K562 (cell line): ENCODE data around the gene CCT8L2. TPM values are rescaled to one million over a fixed set of nuclear protein-coding genes. Genes with fewer than 3 reads are reported as not detected.
"Not testable (repeated sequence)": the region's sequence is repeated elsewhere in the genome, so short reads cannot be mapped to it uniquely, and the experiment has no call there.

Experiments
- ATAC-seq: fragments of 200-7000 bp; cut with Tn5 transposase; 3 replicates; pipeline ENCODE4 v1.9.1; 2020; ENCODE audit warnings: moderate library complexity
- BruUV-seq: library from RNA; stranded (reverse); fragments of 400-500 nt; replicated peaks from 2 replicates; lab custom pipeline; 2021; lab: Mats Ljungman, UMichigan
- CTCF ChIA-PET: fragments of 300-600 bp; formaldehyde crosslinking; extraction: SDS; loops from one replicate; lab custom pipeline; 2021; ENCODE audit warnings: low intra/inter-chr PET ratio; lab: Yijun Ruan, JAX
- POLR2A ChIA-PET: fragments of 300-600, 350-650 bp; sonication (Branson Sonifier 250); formaldehyde crosslinking; extraction: SDS; loops from one replicate; lab custom pipeline; 2021; ENCODE audit warnings: antibody characterized with exemption, inconsistent platforms; lab: Yijun Ruan, JAX
- DNase-seq, 4 experiments: peaks; one replicate each; pipeline versions ENCODE4 v3.0.0 to v3.0.0-alpha.2; 2011 to 2018; ENCODE audit warnings: low spot score in 3 of 4, mixed read lengths in 3 of 4; ENCODE audit errors: extremely low read depth in 1 of 4
- FAIRE-seq: peaks from 2 replicates; lab custom pipeline; 2011; peaks lifted over from hg19 to GRCh38; lab: Jason Lieb, UNC
- H2AFZ ChIP-seq: 2 replicates; pipeline ENCODE4 v1.6.0; 2011; ENCODE audit warnings: low read depth, low read length, control low read depth, inconsistent platforms
- H3K27ac ChIP-seq: fragments of 200-600 bp; 3 replicates; pipeline ENCODE4 v1.8.0; 2011; ENCODE audit warnings: low read depth, mild to moderate bottlenecking, control low read depth, inconsistent platforms, low read length, moderate library complexity, mixed read lengths; ENCODE audit errors: extremely low read depth
- H3K27me3 ChIP-seq, 2 experiments: fragments of 300-600 bp in 1 of 2; 2 replicates in 1 of 2; 3 replicates in 1 of 2; pipeline versions ENCODE4 v1.6.0 to v1.8.0; 2011; ENCODE audit warnings: inconsistent platforms in 2 of 2, low read length in 2 of 2, mild to moderate bottlenecking in 1 of 2, mixed read lengths in 1 of 2, moderate library complexity in 1 of 2; ENCODE audit not compliant: control insufficient read depth in 2 of 2, insufficient read depth in 2 of 2
- H3K36me3 ChIP-seq: fragments of 300-600 bp; 3 replicates; pipeline ENCODE4 v1.8.0; 2011; ENCODE audit warnings: mild to moderate bottlenecking, low read length, inconsistent platforms; ENCODE audit not compliant: control insufficient read depth, insufficient read depth
- H3K4me1 ChIP-seq, 2 experiments: fragments of 200-600 bp in 1 of 2; replicated peaks in 1 of 2; 2 replicates in 1 of 2; 3 replicates in 1 of 2; pipeline versions ENCODE4 v1.5.1 to v1.8.0; 2011; ENCODE audit warnings: inconsistent platforms in 2 of 2, low read length in 2 of 2, mild to moderate bottlenecking in 1 of 2, mixed read lengths in 1 of 2, moderate library complexity in 1 of 2; ENCODE audit not compliant: control insufficient read depth in 2 of 2, insufficient read depth in 2 of 2
- H3K4me2 ChIP-seq: 2 replicates; pipeline ENCODE4 v1.6.1; 2011; ENCODE audit warnings: low read length, control low read depth, inconsistent platforms, mixed read lengths; ENCODE audit not compliant: insufficient read depth
- H3K4me3 ChIP-seq: fragments of 200-600 bp; sonication (generic), shearing (Covaris generic); 2 replicates; pipeline ENCODE4 v1.5.1; 2016; ENCODE audit warnings: control low read depth, inconsistent platforms
- H3K79me2 ChIP-seq: fragments of 200-600 bp; 3 replicates; pipeline ENCODE4 v1.8.0; 2011; ENCODE audit warnings: low read length, inconsistent platforms; ENCODE audit not compliant: control insufficient read depth, insufficient read depth
- H3K9ac ChIP-seq, 2 experiments: 2 replicates each; pipeline versions ENCODE4 v1.6.0 to v1.6.1; 2011; ENCODE audit warnings: low read depth in 2 of 2, low read length in 2 of 2, control low read depth in 1 of 2, inconsistent platforms in 1 of 2, mild to moderate bottlenecking in 1 of 2, mixed read lengths in 1 of 2; ENCODE audit not compliant: insufficient read depth in 1 of 2
- H3K9me1 ChIP-seq: one replicate; pipeline ENCODE4 v1.6.0; 2011; ENCODE audit warnings: inconsistent platforms, mild to moderate bottlenecking, low read length, moderate library complexity; ENCODE audit not compliant: control insufficient read depth, insufficient read depth
- H3K9me3 ChIP-seq: replicated peaks from 2 replicates; pipeline ENCODE4 v1.5.1; 2011; ENCODE audit warnings: low read depth, low read length, inconsistent platforms; ENCODE audit not compliant: control insufficient read depth, insufficient read depth
- H4K20me1 ChIP-seq: replicated peaks from 2 replicates; pipeline ENCODE4 v1.6.1; 2011; ENCODE audit warnings: low read length, inconsistent platforms, mixed read lengths; ENCODE audit not compliant: control insufficient read depth, insufficient read depth
- BRD9 ChIP-seq: fragments of 450-650 bp; IDR thresholded peaks from 2 replicates; pipeline ENCODE4 v1.6.1; 2018; ENCODE audit warnings: low read depth; ENCODE audit not compliant: partially characterized antibody
- FOXK1 ChIP-seq: sonication (generic); formaldehyde crosslinking; IDR thresholded peaks from 2 replicates; pipeline ENCODE4 v1.8.0; 2022; ENCODE audit warnings: missing genetic modification reagents, mild to moderate bottlenecking, borderline replicate concordance
- HDAC2 ChIP-seq: fragments of 450-650 bp; IDR thresholded peaks from 2 replicates; pipeline ENCODE4 v1.6.1; 2016; ENCODE audit warnings: mild to moderate bottlenecking
- MXI1 ChIP-seq: IDR thresholded peaks from 2 replicates; pipeline ENCODE4 v1.6.1; 2011; ENCODE audit warnings: low read depth, mild to moderate bottlenecking, improper control_type of control experiment, low read length
- PATZ1 ChIP-seq: fragments of 250-450 bp; sonication (Bioruptor Pico); IDR thresholded peaks from 2 replicates; pipeline ENCODE4 v1.5.0; 2020; ENCODE audit warnings: mild to moderate bottlenecking, borderline replicate concordance
- SIN3B ChIP-seq: fragments of 450-650 bp; IDR thresholded peaks from 2 replicates; pipeline ENCODE4 v1.6.1; 2017; ENCODE audit warnings: low read depth, mild to moderate bottlenecking, moderate library complexity
- TCF3 ChIP-seq: sonication (generic); formaldehyde crosslinking; IDR thresholded peaks from 2 replicates; pipeline ENCODE4 v1.4.0; 2020; ENCODE audit warnings: mild to moderate bottlenecking, missing genetic modification reagents
- TEAD1 ChIP-seq, 2 experiments: fragments of 450-650 bp in 1 of 2; sonication (generic) in 1 of 2; formaldehyde crosslinking; IDR thresholded peaks; 2 replicates each; pipeline versions ENCODE4 v1.4.0 to v1.8.0; 2020 to 2022; ENCODE audit warnings: mild to moderate bottlenecking in 2 of 2, missing genetic modification reagents in 1 of 2
- ZC3H4 ChIP-seq: sonication (generic); formaldehyde crosslinking; IDR thresholded peaks from 2 replicates; pipeline ENCODE4 v1.9.0; 2021; ENCODE audit warnings: missing genetic modification reagents, borderline replicate concordance
- ZNF12 ChIP-seq: sonication (generic); formaldehyde crosslinking; IDR thresholded peaks from 2 replicates; pipeline ENCODE4 v1.4.0; 2020; ENCODE audit warnings: mild to moderate bottlenecking, missing genetic modification reagents
- WGBS: fragments of 100-300 bp; shearing (Covaris generic); methylation state at CpG from one replicate; pipeline ENCODE4 v1.1.6; 2016; ENCODE audit warnings: low coverage, mixed read lengths; ENCODE audit not compliant: insufficient coverage; ENCODE audit errors: missing lambda C conversion rate; 5-methylcytosine and 5-hydroxymethylcytosine counted together
- in situ Hi-C: fragments of 300-500 bp; cut with MboI; formaldehyde crosslinking; loops from 4 replicates; pipeline ENCODE4 v1.15.0; 2018; ENCODE audit warnings: inconsistent platforms, mixed read lengths
- intact Hi-C: fragments of 100-400 bp; cut with micrococcal nuclease; formaldehyde crosslinking; loops from 2 replicates; pipeline ENCODE4 v1.14.2; 2022
- polyA plus RNA-seq, 8 experiments: library from polyadenylated mRNA; depleted of rRNA in 4 of 8; stranded (reverse) in 5 of 8; unstranded in 3 of 8; fragments of >200 nt; fragmentation: Nextera tagmentation in 2 of 8; fragmentation: Illumina TruSeq in 1 of 8; extraction: Ambion mirVana in 2 of 8; extraction: Trizol in 1 of 8; gene quantifications; 2 replicates each; pipeline versions ENCODE4 v1.2.1 to v1.2.3, GENCODE V29; 2011 to 2014; ENCODE audit warnings: inconsistent platforms in 1 of 8, missing spikeins in 1 of 8
- total RNA-seq, 7 experiments: library from RNA; depleted of rRNA in 6 of 7; stranded (reverse); fragments of >200 nt in 6 of 7; fragmentation: Illumina TruSeq in 2 of 7; extraction: Trizol in 2 of 7; gene quantifications; 2 replicates each; pipeline versions ENCODE4 v1.2.1 to v1.2.3, GENCODE V29; 2011 to 2021; ENCODE audit warnings: low replicate concordance in 1 of 7
- TF ChIP-seq, protein P1 (sequence below), 2 experiments: IDR thresholded peaks; 2 replicates each; pipeline ENCODE4 v1.6.1; 2012; ENCODE audit warnings: improper control_type of control experiment in 2 of 2, low read depth in 2 of 2, low read length in 2 of 2, borderline replicate concordance in 1 of 2
- TF ChIP-seq, protein P2 (sequence below): fragments of 450-650 bp; formaldehyde crosslinking; IDR thresholded peaks from 2 replicates; pipeline ENCODE4 v1.4.0; 2020; ENCODE audit warnings: mild to moderate bottlenecking, moderate library complexity

The CCT8L2 gene
- total and polyA plus RNA-seq, 9 of the 15 experiments (the other 6 are each of a cell fraction or from before 2014, with no cell fraction given), result 0.13 TPM; not detected in 8

DNA sequence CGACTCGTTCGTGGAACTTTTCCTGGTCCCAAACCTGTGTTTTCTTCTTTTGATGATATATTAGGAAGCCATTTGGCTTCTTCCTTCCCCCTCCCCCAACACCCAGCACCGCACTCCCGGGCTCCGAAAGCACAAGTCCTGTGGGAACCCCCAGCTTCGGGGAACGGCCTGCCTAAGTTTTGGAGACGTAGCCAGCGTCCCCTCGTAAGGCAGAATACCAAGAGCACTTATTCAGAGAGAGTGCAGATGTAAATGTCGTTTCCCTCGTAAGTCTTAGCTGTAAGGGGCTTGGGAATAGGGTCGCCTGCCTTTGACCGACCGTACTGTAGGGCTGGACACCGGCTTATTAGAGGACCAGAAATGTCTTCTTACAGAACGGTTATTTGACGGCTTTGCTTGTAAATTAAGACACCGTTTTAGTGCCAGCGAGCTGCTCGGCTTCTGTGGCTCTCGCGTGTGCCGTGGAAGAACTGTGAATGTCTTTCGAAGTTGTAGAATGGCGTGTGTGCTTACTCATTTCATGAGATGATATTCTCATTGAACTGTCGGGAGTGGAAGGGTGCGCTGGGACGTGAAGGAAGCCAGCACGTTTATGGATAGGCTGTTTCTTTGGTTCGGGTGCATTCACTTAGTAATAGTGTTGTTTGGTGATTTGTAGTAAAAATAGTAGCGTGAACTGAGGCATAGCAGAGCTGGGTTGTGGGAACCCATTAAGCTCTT lies 10.3 kb upstream of the CCT8L2 start:
- ATAC-seq (peak; percentile 14), DNase-seq (peak; percentile 31 to 78 (median 39)), FAIRE-seq (peak; percentile 88)
- H3K27me3 ChIP-seq, CTCF ChIA-PET, H3K9me1 ChIP-seq, H4K20me1 ChIP-seq, intact Hi-C loops, in situ Hi-C loops, H3K9me3 ChIP-seq: not testable (repeated sequence)
- POLR2A ChIA-PET, result interaction anchor here (0.6 to 4.6 kb wide), 8 partner anchors 10 to 181 kb away, joined by 3 to 14 read pairs (median 5); no protein-coding TSS in a partner anchor
- 1% methylated on average over 33 of the region's 33 CpGs for WGBS
- peaks cover 22% of the 10 kb centered on the region in 2 experiments; a peak in 4 of 5 replicates for H3K4me1 ChIP-seq
- TSS peak; percentile 48 for BruUV-seq
- H3K27ac ChIP-seq, result peak overlapping the region; percentile 89
- H3K79me2 ChIP-seq, result peaks cover 61% of the 10 kb centered on the region
- peak overlapping the region; percentile 53 for H2AFZ ChIP-seq
- peak overlapping the region; percentile 80 to 98 for H3K9ac ChIP-seq
- peaks cover 11% of the 10 kb centered on the region; the same call in 2 of the 3 replicates for H3K36me3 ChIP-seq
- H3K4me3 ChIP-seq, result peak overlapping the region; percentile 73
- H3K4me2 ChIP-seq, result peak overlapping the region; percentile 91
- 0 out of 2 replicates have a peak, but pooled peaks have one; percentile 33 for TF ChIP-seq MXI1
- TF ChIP-seq, protein P1, sequence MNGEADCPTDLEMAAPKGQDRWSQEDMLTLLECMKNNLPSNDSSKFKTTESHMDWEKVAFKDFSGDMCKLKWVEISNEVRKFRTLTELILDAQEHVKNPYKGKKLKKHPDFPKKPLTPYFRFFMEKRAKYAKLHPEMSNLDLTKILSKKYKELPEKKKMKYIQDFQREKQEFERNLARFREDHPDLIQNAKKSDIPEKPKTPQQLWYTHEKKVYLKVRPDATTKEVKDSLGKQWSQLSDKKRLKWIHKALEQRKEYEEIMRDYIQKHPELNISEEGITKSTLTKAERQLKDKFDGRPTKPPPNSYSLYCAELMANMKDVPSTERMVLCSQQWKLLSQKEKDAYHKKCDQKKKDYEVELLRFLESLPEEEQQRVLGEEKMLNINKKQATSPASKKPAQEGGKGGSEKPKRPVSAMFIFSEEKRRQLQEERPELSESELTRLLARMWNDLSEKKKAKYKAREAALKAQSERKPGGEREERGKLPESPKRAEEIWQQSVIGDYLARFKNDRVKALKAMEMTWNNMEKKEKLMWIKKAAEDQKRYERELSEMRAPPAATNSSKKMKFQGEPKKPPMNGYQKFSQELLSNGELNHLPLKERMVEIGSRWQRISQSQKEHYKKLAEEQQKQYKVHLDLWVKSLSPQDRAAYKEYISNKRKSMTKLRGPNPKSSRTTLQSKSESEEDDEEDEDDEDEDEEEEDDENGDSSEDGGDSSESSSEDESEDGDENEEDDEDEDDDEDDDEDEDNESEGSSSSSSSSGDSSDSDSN (IDR thresholded peaks at IDR 0.05; ENCODE audit: borderline replicate concordance in 1 of 2, low read depth in 2 of 2, low read length in 2 of 2), result peak; percentile 33 to 77; a peak in 3 of 4 replicates
- TF ChIP-seq PATZ1 (CRISPR knock-in tag), result 0 out of 2 replicates have a peak, but pooled peaks have one; percentile 8
- TF ChIP-seq ZNF12 (CRISPR knock-in tag), result 0 out of 2 replicates have a peak, but pooled peaks have one; percentile 74
- peak; percentile 86; the same call in 1 of the 2 replicates for TF ChIP-seq FOXK1 (CRISPR knock-in tag)
- peak in 1 of 2 experiments; percentile 15; a peak in 1 of 4 replicates for TF ChIP-seq TEAD1 (CRISPR knock-in tag; IDR thresholded peaks at IDR 0.05)
- TF ChIP-seq, protein P2, sequence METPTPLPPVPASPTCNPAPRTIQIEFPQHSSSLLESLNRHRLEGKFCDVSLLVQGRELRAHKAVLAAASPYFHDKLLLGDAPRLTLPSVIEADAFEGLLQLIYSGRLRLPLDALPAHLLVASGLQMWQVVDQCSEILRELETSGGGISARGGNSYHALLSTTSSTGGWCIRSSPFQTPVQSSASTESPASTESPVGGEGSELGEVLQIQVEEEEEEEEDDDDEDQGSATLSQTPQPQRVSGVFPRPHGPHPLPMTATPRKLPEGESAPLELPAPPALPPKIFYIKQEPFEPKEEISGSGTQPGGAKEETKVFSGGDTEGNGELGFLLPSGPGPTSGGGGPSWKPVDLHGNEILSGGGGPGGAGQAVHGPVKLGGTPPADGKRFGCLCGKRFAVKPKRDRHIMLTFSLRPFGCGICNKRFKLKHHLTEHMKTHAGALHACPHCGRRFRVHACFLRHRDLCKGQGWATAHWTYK (CRISPR knock-in tag), result peak; percentile 29; the same call in 1 of the 2 replicates
- TF ChIP-seq SIN3B, result 0 out of 2 replicates have a peak, but pooled peaks have one; percentile 35
- TF ChIP-seq HDAC2, result peak; percentile 76
- TF ChIP-seq BRD9, result peak; percentile 87
- 0 out of 2 replicates have a peak, but pooled peaks have one; percentile 4 for TF ChIP-seq TCF3
- 0 out of 2 replicates have a peak, but pooled peaks have one; percentile 22 for TF ChIP-seq ZC3H4 (CRISPR knock-in tag)
